ENCODE results near the gene ACO1.

The ACO1 gene

GRCh38 chr9:32419921-32420320, 35.5 kb downstream of the ACO1 start:
- H3K9me2 ChIP-seq (replicated peaks; ENCODE audit: low read depth, low read length), result no peaks in the 10 kb centered on the region
- no peak overlapping the region for H3K4me2 ChIP-seq (ENCODE audit: low read depth, low read length, poor library complexity, severe bottlenecking)
- no peak overlapping the region for H2AFZ ChIP-seq (ENCODE audit: low read length)
- H3F3A ChIP-seq (ENCODE audit: low read depth), result no peaks in the 10 kb centered on the region
- TF ChIP-seq EZH2phosphoT487 (IDR thresholded peaks at IDR 0.05; ENCODE audit: borderline replicate concordance) (no peak), CTCF (conservative IDR thresholded peaks at IDR 0.05; ENCODE audit: low read length) (no peak)
- no peaks in the 10 kb centered on the region for H3K27me3 ChIP-seq (ENCODE audit: insufficient read depth, low read length, poor library complexity, severe bottlenecking)
- no peaks in the 10 kb centered on the region for H3K79me2 ChIP-seq (ENCODE audit: insufficient read depth, low read length)
- no peaks in the 10 kb centered on the region for H3K4me1 ChIP-seq (ENCODE audit: insufficient read depth, low read length, poor library complexity, severe bottlenecking)
- H3K4me3 ChIP-seq (ENCODE audit: low read length, poor library complexity, severe bottlenecking), result no peak overlapping the region
- H4K20me1 ChIP-seq (ENCODE audit: insufficient read depth, low read length, poor library complexity, severe bottlenecking), result no peaks in the 10 kb centered on the region
- H3K9ac ChIP-seq (ENCODE audit: low read depth, low read length, poor library complexity, severe bottlenecking), result no peak overlapping the region
- peaks cover 23% of the 10 kb centered on the region; the same call in 1 of the 2 replicates for H3K36me3 ChIP-seq (ENCODE audit: insufficient read depth, low read length)
- no peaks in the 10 kb centered on the region for H3K9me3 ChIP-seq (ENCODE audit: insufficient read depth, low read depth, low read length)

DNA sequence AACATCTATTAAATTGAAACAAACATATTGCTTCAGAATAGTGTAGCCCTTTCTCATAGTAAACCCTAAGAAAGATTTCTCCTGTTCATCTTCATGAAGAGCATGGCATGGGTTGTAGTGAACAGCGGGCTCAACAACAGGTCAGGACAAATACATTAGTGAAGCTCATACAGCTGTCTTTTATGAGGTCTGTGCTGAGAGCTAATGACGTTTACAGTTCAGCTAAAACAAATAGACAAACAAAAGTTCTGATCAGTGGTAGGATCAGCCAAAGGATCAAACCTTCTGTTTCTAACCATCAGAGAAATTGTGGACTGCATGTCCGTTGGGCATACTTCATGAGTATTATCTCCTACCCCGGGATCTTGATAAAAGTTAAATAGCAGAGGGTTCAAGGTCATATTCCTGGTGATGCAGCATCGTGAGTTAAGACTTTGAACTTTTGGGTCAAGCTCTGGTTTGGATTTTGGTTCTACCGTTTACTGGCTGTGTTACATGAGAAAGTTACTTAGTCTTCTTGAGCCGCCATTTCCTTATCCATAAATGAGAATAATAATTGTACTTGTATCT, 37.9 kb downstream of the ACO1 start:
- peaks cover 23% of the 10 kb centered on the region; the same call in 1 of the 2 replicates for H3K36me3 ChIP-seq (ENCODE audit: insufficient read depth, low read length)
- H4K20me1 ChIP-seq (ENCODE audit: insufficient read depth, low read length, poor library complexity, severe bottlenecking), result no peaks in the 10 kb centered on the region
- no peaks in the 10 kb centered on the region for H3K79me2 ChIP-seq (ENCODE audit: insufficient read depth, low read length)
- no peaks in the 10 kb centered on the region for H3F3A ChIP-seq (ENCODE audit: low read depth)
- H2AFZ ChIP-seq (ENCODE audit: low read length), result no peak overlapping the region
- no peak overlapping the region for H3K9ac ChIP-seq (ENCODE audit: low read depth, low read length, poor library complexity, severe bottlenecking)
- no peaks in the 10 kb centered on the region for H3K9me2 ChIP-seq (replicated peaks; ENCODE audit: low read depth, low read length)
- no peak overlapping the region for H3K4me3 ChIP-seq (ENCODE audit: low read length, poor library complexity, severe bottlenecking)
- no peak overlapping the region for H3K4me2 ChIP-seq (ENCODE audit: low read depth, low read length, poor library complexity, severe bottlenecking)
- peaks cover 14% of the 10 kb centered on the region for H3K4me1 ChIP-seq (ENCODE audit: insufficient read depth, low read length, poor library complexity, severe bottlenecking)
- H3K9me3 ChIP-seq (ENCODE audit: insufficient read depth, low read depth, low read length), result no peaks in the 10 kb centered on the region
- H3K27me3 ChIP-seq (ENCODE audit: insufficient read depth, low read length, poor library complexity, severe bottlenecking), result no peaks in the 10 kb centered on the region
- TF ChIP-seq CTCF (conservative IDR thresholded peaks at IDR 0.05; ENCODE audit: low read length) (no peak), EZH2phosphoT487 (IDR thresholded peaks at IDR 0.05; ENCODE audit: borderline replicate concordance) (no peak)

DNA sequence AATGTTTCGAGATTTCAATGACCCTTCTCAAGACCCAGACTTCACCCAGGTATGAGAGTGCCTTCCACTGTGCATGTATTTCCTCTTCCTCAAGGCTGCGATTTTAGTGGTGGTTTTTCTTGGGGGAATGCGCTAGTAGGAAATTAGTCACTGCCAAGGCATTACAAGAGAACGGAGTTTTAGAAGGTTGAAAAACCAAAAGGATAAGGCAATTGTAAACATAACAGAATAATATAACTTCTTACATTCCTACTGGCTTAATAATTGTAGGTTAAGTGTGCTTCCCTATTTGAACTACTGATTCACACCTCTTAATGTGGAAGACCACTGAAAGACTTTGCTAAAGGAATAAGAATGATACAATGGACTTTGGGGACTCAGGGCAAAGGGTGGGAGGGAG, 38.9 kb downstream of the ACO1 start:
- H3K4me3 ChIP-seq (ENCODE audit: low read length, poor library complexity, severe bottlenecking), result no peak overlapping the region
- no peaks in the 10 kb centered on the region for H3K27me3 ChIP-seq (ENCODE audit: insufficient read depth, low read length, poor library complexity, severe bottlenecking)
- H3K4me1 ChIP-seq (ENCODE audit: insufficient read depth, low read length, poor library complexity, severe bottlenecking), result peaks cover 21% of the 10 kb centered on the region
- H2AFZ ChIP-seq (ENCODE audit: low read length), result no peak overlapping the region
- H3K9me3 ChIP-seq (ENCODE audit: insufficient read depth, low read depth, low read length), result no peaks in the 10 kb centered on the region
- no peaks in the 10 kb centered on the region for H3K79me2 ChIP-seq (ENCODE audit: insufficient read depth, low read length)
- H3K9me2 ChIP-seq (replicated peaks; ENCODE audit: low read depth, low read length), result no peaks in the 10 kb centered on the region
- no peak for TF ChIP-seq EZH2phosphoT487 (IDR thresholded peaks at IDR 0.05; ENCODE audit: borderline replicate concordance)
- TF ChIP-seq CTCF (conservative IDR thresholded peaks at IDR 0.05; ENCODE audit: low read length), result no peak
- no peaks in the 10 kb centered on the region for H4K20me1 ChIP-seq (ENCODE audit: insufficient read depth, low read length, poor library complexity, severe bottlenecking)
- H3K4me2 ChIP-seq (ENCODE audit: low read depth, low read length, poor library complexity, severe bottlenecking), result no peak overlapping the region
- peaks cover 21% of the 10 kb centered on the region; the same call in 1 of the 2 replicates for H3K36me3 ChIP-seq (ENCODE audit: insufficient read depth, low read length)
- H3K9ac ChIP-seq (ENCODE audit: low read depth, low read length, poor library complexity, severe bottlenecking), result no peak overlapping the region
- H3F3A ChIP-seq (ENCODE audit: low read depth), result no peaks in the 10 kb centered on the region; the same call in 1 of the 2 replicates

Data from Loucy (cell line).